GM19468 (cell line): Measurements from ENCODE around the gene CSMD2.

ENCODE experiments used
- ATAC-seq: cut with Tn5 transposase; IDR thresholded peaks from one replicate; pipeline ENCODE4 v1.9.1; 2021; ENCODE audit warnings: mild to moderate bottlenecking, moderate library complexity, moderate number of reproducible peaks; ENCODE audit not compliant: unreplicated experiment; ENCODE audit errors: extremely low read depth

Gene CSMD2

DNA sequence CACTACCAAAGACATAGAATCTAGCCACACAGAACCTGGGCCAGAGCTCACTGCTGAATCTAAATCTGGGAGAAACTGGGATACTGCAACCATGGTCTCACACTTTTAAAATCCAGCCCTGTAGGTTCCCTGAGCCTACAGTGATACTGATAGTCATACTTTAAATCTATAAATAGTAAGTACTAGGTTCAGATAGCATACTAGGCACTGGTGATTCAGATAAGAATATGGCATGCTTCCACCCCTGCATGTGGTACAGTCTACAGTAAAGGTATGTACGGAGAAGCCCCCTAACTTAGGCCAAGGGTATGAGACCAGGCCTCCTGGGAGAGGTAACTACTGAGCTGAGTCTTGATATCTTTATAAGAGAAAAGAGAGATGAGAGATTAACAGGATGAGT is 494.5 kb downstream of the CSMD2 start:
- no peak for ATAC-seq

DNA sequence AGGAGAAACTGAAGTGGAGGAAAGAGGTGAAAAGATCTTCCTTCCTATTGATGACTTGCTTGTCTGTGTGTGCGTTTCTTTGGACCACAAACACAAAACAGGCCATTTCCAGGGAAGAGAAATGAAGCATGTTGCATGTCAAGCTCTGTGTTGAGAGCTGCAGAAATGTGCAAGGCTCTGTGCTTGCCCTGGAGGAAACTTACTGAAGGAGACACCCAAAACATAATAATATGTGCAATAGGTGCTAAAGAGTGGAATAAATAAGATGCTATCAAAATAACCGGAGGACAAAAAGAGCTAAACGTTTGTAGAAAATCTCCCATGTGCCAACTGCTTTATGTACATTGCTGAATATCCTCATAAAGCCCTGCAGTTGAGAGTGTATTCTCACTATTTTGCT is 496.3 kb downstream of the CSMD2 start:
- no peak for ATAC-seq

DNA sequence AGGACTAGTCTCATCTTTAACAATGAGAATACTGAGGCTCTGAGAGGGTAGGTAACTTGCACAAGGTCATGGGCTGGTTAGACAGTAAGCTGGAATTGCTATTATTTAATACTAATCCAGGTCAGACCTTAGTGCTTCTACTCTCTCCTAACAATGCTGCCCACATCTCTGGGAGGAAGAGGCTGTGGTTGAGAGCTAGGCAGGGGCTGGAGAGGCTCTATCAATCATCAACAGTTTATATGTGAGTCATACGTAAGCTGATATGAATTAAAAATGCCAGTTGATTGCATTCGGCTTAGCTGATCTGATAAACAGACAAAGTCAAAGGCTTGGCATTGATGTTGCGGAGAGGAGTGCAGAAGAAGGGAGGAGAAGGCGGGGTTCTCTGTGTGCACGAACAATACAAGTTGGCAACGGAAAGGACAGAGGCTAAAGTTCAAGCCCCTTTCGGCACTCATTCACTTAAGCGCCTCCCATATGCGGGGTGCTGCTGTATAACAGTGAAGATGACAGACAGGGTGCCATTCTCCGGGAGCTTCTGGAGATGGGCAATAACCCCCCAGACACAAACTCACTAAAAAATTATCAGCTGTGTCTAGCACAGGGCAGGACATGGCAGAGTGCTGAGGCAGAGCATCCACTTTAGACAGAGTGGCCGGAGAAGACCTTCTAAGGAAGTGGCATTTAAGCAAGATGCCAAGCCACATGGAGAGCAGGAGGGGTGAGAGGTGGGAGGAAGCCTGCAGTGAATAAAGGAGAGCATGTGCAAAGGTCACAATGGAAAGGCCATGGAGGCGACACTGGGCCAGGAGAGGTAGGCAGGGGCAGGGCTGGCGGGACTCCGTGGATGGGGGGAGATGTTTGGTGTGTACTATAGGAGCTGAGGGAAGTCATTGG is 497.4 kb downstream of the CSMD2 start:
- ATAC-seq: no peak

DNA sequence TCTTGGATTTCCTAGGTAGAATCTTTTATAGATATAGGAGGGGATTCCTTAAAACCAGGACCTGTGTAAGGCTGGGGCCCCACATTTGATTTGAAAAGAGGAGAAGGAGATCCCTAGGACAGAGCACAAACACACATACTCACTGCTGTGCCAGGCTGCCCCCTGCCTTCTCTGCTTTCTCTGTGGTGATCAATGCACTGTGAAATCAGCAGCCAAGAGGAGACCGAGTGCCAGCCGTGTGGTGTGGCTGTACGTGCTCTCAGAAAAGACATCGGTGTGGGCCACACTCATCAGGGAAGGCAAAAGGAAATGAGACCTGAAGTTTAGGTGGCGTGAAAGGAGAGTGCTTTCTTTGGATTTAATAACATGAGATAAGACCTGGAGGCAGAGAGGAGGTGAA is 498.4 kb downstream of the CSMD2 start:
- ATAC-seq: no peak

DNA sequence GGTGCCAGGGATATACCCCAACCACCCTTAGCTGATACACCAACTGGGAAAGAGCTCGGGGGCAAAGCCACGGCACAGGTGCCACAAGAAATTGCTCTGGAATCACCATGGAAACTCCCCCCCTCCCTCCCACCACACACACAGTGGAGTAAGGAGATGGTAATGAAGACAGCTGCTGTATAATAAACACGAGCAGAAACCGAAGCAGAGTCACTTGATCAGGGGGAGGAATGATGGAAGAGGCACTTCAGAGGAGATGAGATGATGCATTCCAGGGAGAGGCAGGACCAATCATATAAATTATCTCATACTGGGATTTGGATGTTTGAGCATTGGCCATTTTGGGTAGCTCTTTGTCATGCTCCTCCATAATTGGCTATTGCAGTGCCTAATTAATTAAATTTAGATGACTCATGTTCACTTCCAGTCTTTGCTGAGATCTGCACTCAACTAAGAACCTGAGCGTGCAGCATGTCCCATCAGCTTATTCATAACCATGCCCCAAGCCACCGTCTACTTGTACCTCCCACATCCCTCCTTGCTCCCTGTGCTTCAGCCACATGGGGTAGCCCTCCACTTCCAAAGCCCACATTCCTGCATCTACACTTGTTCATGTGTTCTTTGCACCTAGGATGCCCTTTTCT is 503.1 kb downstream of the CSMD2 start:
- ATAC-seq: no peak

DNA sequence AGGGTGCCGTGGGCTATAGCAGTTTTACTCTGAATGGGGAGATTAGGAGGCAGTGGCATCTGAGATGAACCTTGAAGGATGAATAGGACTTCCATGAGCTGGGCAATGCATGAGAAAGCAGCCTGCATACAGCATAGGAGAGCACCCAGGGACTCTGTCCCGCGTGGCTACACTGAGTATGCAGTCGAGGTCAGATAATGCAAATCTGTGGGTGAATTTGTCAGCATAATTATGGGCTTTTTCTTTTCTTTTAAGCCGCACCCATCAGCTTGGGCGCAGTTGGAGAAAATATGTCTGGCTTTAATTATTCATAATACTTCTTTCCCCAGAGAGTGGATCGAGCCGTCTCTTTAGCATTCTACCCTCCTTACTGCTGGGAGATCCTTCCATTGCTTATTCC is 504.1 kb downstream of the CSMD2 start:
- no peak for ATAC-seq

DNA sequence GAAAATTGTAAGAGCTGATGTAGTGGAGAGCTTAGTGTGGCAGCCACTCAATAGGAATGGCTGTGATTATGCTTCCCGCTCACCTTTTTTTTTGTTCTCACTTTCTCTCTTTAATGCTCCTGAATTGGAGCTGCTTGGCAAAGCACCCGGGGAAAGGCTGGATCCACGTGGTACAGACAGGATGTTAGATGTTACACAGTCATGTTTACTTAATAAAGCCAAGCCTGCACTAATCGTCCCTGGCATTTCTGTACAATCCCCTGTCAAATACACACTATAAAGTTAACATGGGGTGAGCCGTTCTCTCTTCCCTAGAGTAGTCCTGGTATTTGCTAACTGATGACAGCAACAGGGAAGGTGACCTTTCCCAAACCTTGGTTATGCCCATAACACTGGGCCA is 504.8 kb downstream of the CSMD2 start:
- ATAC-seq: no peak

DNA sequence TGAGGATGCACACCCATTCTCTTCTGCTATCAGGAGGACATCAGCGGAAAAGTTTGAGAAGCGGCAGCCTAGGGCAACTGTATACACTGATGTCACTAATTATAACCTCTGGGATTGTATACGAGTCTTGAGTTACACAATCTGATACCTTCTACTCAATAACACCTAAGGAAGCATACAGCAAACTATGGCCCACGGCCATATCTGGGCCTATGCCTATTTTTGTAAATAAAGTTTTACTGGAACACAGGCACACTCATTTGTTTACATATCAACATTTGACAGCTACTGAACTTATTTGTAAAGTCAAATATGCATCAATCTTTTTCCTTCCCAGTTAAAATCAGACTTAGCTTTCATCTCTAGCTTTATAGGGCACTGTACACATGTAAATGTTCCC is 505.4 kb downstream of the CSMD2 start:
- ATAC-seq: no peak

DNA sequence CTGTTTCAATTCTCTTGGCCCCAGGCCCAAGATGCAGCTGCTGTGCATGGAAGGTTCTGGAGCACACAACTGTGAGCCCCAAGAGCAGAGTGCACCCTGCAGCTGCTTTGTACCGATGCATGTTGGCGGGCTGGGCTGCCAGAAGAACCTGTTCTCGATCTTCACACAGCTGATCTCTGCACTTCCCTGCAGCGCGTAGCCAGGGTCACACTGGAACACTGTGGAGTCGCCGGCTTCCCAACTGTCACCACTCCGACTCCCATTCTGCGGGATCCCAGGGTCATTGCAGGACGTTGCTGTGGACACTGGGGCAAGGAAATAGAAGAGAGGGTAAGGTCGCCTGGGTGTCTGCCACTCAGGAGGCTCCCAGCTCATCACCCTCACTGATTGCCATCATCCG is 507.2 kb downstream of the CSMD2 start:
- ATAC-seq: no peak

DNA sequence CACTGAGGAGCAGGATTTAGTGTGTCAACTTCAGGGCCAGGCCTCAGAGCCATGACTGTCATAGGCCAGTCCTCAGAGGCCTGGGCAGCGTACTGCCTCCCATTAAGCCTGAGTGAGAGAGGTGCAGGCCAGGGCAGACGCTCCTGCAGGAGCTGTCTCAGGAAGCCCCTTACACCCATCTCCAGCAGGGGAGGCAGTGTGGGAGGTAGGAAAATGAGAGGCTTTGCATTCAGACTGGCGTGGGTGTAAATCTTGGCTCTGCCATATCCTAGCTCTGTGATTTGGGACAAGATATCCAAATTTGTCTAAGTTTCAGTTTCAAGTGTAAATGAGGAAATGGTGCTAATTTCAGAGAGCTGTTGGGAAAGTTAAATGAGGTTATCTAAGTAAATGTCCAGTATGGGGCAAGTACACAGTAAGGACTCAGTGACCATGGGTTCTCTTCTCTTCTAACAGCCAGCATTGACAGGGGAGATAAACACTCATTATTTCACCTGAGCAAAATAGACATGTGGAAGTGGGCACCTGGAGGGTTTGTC is 508.5 kb downstream of the CSMD2 start:
- ATAC-seq: no peak

DNA sequence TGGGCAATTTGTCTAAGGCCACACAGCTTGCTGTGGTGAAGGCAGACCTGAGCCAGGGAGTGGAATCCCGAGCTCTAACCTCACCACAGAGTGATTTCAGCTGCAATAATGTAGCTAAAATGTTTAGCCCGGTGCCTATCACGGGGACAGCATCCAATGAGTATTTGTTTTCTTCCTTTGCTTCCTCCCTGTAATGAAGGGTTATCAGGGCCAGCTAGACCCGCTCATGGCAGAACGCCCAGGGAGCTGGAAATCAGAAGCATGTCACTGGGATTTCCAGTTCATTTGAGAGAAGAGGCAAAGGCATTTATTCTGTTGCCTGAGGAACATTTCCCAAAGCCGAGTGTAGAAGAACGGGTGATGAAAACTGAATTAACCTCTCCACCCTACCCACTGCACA is 509.5 kb downstream of the CSMD2 start:
- no peak for ATAC-seq

DNA sequence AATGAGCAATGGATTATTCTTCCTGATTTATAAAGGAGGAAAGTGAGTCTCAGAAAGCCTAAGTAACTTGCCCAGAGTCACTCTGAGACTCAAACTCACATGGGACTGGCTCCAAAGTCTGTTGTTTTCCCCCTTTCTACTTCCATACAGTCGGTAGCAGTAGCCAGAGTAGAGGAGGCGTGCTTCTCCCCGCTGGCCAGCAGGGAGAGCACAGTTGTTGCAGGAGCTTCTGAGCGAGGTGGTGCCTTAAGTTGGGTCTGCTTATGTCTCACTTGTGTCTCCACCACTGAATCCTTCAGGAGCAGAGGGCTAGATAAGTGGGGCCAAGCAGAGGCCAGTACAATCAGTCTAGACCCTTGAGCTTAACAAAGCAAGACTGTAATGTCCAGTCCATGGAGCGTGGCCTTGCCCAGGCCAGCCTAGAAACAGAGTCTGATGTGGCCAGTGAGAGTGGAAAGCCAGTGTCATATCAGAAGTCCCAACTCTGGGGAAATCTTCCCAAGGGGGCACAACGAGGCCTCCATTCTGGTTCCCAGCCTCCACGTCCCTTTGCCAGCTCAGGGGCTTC is 510.7 kb downstream of the CSMD2 start:
- ATAC-seq: no peak

DNA sequence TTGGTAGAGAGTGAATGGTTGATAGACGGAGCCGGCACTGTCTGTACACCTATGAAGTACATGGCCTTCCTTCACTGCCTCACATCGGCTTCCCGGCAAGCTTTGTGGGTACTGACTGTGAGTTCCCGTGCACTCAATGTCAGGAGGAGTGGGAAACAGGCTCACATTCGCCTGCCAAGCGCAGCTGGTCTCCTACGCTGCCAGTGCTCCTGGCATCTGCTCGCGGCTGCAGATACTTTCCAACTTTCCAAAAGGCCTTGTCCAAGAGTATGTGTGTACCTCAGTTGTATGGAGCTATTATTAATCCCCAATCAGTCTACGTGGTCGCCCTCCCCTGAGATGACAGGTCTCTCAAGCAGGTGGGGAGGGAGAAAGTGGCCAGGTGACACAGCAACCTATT is 511.8 kb downstream of the CSMD2 start:
- ATAC-seq: no peak

DNA sequence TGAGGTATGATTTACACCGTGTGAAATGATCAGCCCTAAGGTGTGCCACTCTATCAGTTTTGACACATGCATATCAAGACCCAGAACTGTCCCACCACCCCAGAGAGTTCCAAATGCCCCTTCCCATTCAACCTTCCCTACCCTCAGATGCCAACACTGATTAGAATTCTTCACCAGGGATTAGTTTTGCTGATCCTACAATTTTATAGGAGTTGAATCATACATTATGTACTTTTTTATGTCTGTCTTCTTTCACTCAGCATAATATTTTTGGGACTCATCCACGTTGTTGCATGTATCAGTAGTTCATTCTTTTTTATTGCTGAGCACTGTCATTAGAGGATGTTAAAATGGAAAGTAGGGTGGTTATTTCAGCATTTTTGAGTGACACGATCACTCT is 514.3 kb downstream of the CSMD2 start:
- ATAC-seq: no peak

DNA sequence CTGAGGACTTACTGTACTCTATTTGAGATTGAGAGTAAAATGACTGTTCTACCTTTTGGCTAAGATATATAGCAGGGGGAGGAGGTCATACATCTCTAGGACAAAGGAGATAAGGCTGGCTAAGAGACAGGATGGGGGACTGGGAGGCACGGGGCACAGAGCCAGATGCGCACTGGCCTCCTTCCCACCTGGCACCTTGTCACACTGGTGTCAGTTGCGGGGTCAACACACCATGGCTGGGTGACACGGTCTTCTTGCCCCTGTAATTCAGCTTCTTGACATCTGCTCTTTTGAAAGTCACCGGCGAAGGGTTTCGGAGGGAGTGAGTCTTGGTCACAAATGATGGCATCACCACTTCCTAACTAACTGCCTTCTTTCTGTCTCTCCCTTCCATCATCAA is 515.3 kb downstream of the CSMD2 start:
- no peak for ATAC-seq

DNA sequence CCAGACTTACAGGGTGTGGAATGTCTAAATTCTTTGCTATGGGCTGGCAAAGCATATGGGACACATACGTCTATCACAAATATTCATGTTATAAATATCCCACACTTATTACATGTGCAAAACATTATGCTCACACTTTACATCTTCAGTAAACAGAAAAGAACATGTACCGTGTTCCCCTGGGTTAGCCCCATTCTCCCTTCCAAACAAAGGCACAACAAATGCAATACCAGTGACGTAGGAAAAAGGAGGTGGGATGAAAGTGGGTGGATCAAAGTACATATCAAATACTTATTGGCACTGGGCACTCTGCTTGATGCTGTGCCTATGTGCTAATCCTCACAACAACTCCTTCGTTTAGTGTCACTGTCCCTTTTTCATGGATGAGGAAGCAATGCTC is 521.8 kb downstream of the CSMD2 start:
- ATAC-seq: no peak

DNA sequence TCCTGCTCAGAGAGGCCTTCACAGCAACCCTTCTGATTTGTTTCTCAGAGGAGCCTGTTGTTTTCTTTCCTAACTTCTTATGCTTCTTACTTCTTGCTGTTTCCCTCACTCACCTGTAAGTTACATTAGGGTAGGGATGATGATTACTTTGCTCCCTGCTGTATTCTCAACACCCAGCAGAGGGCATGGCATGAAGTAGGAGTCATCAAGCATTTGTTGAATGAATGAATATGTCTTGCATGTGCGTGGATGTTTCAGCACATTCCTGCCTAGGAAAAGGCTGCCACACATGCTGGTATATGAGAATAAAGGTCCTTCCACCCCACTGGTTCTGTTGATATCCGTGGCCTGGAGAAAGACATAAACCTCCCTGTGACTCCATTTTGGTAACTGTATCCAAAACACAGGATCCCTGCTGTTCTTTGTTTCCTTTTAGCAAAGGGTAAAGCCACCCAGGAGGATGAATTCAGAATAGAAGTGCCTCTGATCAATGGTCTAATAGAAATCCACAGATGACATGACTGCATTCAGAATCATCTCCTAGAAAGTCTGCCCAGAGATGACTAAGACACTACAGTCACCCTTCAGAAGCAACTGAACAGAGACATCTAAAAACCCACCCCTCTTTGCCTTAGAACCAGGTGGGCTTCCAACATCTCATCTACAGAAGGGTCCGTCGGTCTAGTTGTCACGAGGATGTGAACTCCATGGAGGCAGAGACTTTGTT is 523.8 kb downstream of the CSMD2 start:
- ATAC-seq: no peak

DNA sequence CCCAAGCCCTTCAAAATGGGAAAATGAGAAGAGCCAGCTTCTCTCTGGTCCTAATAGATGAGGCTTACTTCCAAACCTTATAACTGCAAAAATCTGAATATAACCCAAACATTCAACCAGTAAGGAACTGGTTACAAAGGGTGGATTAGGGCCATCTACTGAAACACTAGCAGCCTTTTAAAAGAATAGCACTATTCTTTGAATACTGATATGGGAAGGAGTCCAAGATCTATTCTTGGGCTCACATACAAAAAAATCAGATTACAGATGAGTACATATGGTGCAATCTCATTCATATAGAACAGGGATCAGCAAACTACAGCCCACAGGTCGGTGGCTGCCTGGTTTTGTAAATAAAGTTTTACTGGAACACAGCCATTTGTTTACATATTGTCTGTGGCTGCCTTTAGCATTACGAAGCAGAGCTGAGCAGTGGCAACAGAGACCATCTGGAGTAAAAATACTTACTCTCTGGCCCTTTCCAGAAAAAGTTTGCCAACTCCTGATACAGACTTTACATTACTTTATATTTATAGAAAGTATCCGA is 524.8 kb downstream of the CSMD2 start:
- ATAC-seq: no peak

DNA sequence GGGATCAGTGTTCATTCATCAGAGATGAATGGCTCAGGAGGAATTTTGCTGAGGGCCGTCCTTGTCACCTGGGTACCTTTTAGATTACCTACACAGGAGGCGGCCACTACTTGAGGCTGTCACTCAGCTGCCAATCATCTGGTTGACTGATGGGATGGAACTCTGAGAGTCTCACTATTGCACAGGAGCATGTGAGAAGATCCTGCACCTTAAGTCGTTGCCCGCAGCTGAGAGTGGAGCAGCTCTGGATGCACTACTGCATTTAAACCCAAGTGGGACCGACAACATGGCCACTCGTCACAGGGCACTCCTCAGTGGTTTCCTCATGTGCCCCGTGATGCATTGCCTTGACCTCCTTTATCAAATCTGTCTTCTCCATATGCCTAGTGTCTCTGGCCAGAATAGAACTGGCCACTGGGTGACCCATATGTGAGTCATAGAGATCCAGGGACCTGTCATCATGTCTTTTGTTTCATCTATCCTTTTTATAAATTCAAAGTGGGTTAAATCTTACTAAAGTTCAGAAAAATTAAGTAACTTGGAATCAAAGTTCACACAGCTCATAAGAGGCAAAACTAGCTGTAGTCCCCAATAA is 527.1 kb downstream of the CSMD2 start:
- ATAC-seq: no peak

DNA sequence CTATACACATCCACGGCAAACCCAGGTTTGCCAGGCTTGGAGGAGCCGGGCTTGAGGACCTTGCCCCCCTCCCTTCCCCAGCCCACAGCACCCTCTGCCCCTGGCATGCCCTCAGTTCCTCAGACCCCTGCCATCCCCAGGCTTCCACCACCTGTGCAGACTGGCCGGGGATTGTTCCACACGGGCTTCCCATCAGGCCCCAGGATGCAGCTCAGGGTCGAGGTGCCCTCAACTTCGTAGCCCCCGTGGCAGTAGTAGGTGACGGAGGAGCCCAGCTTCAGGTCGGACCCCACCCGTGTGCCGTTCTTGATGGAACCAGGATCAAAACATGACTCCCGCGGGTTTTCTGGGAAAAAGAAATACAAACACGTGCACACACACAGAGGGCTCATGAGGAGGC is 528.8 kb downstream of the CSMD2 start:
- ATAC-seq: no peak
